Retinal pigment epithelial cell (primary cell): ENCODE measurements around the gene PTTG1.

Source experiments
- DNase-seq: peaks from one replicate; pipeline ENCODE4 v3.0.0-alpha.2; 2010; ENCODE audit warnings: low read depth
- H3K4me3 ChIP-seq: 2 replicates; pipeline ENCODE4 v1.5.1; 2011; ENCODE audit warnings: mild to moderate bottlenecking, low read length, control low read depth, moderate library complexity
- TF ChIP-seq, protein P1 (sequence below): conservative IDR thresholded peaks from 2 replicates; pipeline ENCODE4 v1.5.1; 2011; ENCODE audit warnings: low read depth, low read length, control low read depth, inconsistent platforms

PTTG1 gene

DNA sequence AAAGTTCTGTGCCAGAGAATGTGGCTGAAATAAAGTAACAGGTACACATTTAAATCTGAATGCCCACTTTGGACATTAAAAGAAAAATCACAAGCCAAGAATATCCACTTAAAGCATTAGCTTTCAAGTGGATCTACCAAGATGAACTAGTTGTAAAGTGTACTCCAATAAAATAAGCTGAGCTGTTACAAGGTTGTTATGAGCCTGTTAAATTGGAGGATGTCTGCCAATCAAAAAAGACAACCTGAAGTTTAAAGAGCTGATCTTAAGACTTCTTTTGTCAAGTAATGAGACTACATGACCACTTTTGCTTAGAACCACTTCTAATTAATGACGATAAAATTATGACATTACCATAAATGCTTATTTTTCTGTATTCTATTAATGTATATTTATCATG is 24.2 kb upstream of the PTTG1 start:
- H3K4me3 ChIP-seq = no peak overlapping the region
- TF ChIP-seq, protein P1, sequence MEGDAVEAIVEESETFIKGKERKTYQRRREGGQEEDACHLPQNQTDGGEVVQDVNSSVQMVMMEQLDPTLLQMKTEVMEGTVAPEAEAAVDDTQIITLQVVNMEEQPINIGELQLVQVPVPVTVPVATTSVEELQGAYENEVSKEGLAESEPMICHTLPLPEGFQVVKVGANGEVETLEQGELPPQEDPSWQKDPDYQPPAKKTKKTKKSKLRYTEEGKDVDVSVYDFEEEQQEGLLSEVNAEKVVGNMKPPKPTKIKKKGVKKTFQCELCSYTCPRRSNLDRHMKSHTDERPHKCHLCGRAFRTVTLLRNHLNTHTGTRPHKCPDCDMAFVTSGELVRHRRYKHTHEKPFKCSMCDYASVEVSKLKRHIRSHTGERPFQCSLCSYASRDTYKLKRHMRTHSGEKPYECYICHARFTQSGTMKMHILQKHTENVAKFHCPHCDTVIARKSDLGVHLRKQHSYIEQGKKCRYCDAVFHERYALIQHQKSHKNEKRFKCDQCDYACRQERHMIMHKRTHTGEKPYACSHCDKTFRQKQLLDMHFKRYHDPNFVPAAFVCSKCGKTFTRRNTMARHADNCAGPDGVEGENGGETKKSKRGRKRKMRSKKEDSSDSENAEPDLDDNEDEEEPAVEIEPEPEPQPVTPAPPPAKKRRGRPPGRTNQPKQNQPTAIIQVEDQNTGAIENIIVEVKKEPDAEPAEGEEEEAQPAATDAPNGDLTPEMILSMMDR = no peak
- no peak for DNase-seq

DNA sequence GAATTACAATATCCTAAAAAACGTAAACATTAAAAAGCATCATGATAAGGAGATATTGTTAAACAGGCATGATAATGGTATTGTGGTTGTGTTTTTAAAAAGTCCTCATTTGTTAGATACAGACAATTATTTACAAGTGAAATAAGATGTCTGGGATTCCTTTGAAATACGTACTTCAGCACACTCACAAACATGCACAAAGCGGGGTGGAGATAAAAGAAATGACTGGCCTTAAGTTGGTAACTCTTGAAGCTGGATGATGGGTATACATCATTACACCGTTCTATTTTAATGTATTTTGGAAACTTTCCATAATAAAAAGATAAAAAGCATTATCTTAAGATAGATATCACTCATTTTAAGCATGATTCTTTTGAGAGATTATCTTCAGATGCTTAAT is 22.8 kb upstream of the PTTG1 start:
- DNase-seq = no peak
- peak overlapping the region; percentile 82 for H3K4me3 ChIP-seq
- TF ChIP-seq, protein P1 = no peak

DNA sequence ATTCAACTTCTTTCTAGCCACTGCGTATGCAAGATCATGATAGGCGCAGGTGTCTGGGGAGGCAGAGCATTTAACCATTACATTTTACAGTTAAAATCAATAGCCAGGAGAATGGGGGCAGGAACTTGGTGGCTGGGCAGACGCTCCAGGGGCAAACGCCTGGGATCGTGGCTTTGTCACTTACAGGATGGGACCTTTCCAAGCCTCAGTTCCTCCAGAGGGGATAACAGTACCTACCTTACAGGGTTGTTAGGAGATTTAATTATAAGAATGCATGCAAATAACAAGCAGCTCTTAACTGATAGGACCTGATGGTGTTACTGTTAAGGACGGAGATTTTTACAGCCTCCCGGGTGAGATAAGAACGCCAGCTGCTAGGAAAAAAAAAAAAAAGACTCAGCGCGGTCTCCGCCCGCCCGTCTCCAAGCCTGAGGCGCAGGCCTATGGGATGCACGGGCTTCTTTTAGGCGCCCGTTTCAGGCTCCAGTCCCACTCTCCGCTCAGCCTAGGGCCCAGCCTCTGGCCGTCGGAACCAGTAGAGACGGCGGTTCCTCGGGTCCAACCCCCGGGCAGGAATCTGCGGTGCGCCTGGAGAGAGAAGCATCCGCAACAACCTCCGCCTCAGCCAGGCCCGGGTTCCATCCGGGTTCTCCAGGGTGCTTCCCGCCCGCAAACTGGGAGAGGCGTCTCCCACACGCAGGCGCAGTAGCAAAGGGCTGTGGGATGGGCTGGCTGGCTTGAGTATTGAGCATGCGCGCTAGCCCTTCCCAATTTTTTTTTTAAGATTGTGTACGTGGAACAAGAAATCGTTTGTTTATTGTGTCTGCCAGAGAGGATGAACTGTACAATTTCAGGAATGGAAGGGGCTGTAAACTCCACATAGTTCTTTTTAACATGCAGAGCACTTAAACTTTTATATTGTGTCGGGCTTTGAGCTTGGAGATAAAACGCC is 22.0 kb upstream of the PTTG1 start, which contains the start of gene FAM200C:
Gene FAM200C, minus strand, starts transcription at position 653 of the 952 bp plus-strand sequence. CDS start 4,564 bp downstream, outside the sequence.
- DNase-seq = peak; percentile 63
- peak within 1 kb of the TSS; percentile 82 for H3K4me3 ChIP-seq
- TF ChIP-seq, protein P1 = no peak

DNA sequence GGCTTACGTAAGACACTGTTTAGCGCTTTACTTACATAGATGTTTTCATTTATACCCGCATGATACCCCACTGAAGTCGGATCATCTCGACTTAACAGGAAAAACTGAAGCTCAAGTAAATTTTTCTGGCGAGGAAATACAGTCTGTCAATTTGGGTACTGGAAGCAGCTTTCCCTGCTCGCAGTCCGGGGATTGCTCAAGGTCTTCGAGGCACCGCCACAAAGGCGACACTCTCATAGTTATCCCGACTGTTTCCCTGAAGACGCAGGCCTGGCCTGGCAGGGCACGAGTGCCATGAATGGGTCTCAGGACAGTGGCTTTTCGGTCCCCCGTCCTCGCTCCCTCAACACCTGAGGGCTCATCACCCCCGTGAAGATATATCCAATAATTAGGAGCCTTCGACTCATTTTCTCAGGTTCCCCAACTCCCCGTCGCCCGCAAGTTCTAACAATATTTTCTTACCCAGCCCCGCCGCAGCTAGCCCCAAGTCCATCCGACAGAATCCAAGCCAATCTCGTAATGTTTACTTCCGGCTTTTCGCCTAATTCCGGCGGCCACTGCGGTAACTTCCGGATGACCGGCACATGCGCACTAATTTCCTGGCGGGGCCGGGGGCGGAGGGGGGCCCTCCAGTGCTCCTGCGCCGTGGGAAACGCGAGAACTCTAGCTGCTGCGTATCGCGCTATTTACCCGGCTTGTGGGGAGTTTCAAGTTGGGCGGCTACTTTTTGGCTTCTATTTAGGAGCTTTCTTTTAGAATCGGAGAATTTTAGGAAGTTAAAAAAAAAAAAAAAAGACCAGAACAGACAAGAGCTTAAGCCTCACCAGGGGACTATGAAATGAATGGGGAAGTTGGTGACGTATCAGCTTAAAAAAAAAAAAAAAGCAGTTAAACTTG is 2.8 kb upstream of the PTTG1 start, which contains the start of gene SLU7:
Gene SLU7, minus strand, starts transcription at position 521 of the 897 bp plus-strand sequence. CDS start 3,787 bp downstream, outside the sequence.
- TF ChIP-seq, protein P1 = no peak
- DNase-seq = peak; percentile 83
- H3K4me3 ChIP-seq = peak within 1 kb of the TSS; percentile 83

DNA sequence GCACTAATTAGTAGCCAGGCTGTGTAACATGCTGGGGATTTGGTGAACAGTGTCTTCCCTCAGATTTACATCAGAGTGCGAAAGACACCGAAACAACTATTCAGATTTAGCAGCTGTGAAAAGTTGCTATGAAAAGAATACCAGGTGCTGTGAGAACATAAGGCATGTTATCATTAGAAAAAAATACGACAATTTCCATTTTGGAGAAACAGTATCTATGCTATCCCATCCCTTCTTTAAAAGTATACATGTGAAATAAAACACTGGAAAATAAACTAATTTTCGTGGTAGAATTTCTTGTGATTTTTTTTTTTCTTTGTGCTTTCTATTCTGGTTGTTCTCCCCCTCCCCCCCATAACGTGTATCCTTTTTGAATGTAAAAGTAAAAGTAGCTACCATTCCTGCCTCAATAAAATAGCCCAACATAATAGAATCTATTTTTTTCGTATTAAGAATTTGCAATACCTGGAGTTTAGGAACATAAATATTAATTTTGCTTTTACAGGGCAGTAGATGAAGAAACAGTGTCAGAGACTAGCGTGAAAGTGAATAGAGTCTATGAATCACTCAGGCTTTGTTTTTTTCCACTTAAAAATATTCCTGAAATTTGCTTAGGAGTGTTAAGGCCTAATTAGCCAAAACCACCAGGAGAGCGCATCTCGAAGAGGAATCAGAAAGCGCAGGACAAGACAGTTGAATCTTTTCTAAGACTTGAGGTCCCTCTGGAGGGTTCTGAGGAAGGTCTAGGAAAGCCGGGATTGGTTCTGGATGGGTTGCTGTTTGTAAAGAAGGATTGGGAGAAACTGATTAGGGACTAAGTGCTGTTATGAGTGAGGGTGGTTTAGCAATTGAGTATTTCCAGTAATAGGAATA is 2.0 kb upstream of the PTTG1 start:
- peak overlapping the region; percentile 83 for H3K4me3 ChIP-seq
- TF ChIP-seq, protein P1 = no peak
- DNase-seq = no peak

DNA sequence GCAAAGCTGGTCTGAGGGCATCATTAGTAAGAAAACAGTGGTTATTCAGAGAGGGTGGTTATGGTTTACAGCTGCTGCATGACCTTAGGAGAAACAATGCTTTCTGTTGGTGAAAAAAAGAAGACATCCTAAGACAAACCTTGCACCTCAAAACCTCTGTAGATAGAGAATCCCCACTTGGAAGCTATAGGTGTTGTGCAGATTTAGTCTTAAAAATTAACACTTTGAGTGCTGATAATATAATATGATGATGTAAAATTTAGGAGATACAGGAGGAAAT is 1.4 kb upstream of the PTTG1 start:
- no peak for DNase-seq
- no peak overlapping the region for H3K4me3 ChIP-seq
- TF ChIP-seq, protein P1 = no peak
